GM19023 (cell line): ENCODE measurements around the gene LRP1B.
"Not testable (repeated sequence)": the region's sequence is repeated elsewhere in the genome, so short reads cannot be mapped to it uniquely, and the experiment has no call there.

Source experiments
- ATAC-seq: cut with Tn5 transposase; IDR thresholded peaks from one replicate; pipeline ENCODE4 v1.9.1; 2021; ENCODE audit warnings: mild to moderate bottlenecking, moderate library complexity; ENCODE audit not compliant: unreplicated experiment

Gene LRP1B

DNA sequence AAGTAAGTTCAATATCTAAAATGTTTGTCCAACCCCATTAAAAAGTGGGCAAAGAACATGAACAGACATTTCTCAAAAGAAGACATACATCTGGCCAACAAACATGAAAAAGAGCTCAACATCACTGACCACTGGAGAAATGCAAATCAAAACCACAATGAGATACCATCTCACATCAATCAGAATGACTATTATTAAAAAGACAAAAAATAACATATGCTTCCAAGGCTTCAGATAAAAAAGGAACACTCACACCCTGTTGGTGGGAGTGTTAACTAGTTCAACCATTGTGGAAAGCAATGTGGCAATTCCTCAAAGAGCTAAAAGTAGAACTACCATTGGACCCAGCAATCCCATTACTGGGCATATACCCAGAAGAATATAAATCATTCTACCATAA lies 931.1 kb downstream of the LRP1B start:
- no peak for ATAC-seq

- no peak for ATAC-seq
Observed at GRCh38 chr2:141195087-141195486, 935.7 kb downstream of the LRP1B start.

DNA sequence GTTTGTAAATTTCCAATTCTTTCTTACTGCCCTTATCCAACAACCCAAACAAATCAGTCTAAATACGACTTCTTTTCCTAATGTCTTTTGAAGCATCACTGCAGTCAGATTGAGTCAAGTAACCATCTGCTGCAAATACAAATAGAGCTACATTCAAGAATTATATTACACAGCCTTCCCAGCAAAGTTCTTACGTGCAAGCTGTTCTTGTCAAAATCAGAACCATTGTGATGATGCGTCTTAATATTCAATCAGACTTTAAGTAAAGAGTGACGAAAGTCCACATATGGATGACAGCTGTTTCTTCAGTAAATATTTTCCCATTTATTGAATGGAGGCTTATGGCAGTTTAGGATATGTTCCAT lies 943.8 kb downstream of the LRP1B start:
- ATAC-seq, result no peak

- no peak for ATAC-seq
Observed at GRCh38 chr2:141186413-141187074, 944.3 kb downstream of the LRP1B start.

DNA sequence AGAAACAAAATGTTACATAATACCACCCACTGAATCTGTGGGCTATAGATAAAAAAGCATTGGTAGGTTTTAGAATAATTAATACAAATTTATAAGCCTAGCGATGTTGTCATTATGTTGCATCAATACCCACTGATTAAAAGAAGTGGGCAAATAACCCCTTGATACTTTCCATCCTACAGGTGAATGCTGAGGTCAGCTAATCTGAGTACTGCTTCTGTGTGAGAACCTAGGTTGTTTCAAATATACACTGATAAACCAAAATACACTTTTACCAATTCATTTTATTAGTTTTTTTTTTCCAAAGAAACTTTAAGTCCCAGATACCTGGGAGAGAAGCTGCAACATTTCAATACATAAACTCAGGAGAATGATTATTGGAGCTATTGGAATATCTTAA lies 948.6 kb downstream of the LRP1B start:
- no peak for ATAC-seq

DNA sequence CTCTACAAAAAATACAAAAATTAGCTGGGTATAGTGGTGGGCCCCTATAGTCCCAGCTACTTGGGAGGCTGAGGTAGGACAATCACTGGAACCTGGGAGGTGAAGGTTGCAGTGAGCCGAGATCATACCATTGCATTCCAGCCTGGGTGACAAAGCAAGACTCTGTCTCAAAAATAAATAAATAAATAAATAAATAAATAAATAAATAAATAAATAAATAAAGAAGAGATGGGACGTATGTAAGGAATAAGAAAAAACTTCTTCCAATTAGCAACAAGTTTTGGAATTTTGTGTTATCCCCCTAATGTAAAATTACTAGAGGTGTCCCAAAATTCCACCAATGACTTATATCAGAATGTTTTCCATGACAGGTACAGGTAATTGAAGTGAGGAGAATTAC lies 961.7 kb downstream of the LRP1B start:
- not testable (repeated sequence) for ATAC-seq

DNA sequence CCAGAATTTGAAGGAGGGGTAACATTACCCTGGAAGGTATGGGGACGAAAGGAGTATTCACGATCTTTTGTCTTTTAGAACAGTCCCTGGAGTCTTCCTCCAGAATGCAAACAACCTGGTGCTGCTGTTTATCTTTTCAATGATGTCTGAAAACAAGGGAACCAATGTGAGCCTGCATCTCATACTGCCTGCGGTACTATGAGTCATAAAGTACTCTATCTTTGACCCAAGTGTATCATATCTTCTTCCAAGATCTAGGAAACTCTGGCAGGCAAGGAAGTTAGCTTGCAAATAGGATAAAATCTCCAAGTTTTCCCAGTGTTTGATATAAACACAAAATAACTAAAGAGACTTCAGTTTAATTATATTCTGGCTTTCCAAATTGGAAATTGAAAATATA lies 968.5 kb downstream of the LRP1B start:
- ATAC-seq, result no peak

DNA sequence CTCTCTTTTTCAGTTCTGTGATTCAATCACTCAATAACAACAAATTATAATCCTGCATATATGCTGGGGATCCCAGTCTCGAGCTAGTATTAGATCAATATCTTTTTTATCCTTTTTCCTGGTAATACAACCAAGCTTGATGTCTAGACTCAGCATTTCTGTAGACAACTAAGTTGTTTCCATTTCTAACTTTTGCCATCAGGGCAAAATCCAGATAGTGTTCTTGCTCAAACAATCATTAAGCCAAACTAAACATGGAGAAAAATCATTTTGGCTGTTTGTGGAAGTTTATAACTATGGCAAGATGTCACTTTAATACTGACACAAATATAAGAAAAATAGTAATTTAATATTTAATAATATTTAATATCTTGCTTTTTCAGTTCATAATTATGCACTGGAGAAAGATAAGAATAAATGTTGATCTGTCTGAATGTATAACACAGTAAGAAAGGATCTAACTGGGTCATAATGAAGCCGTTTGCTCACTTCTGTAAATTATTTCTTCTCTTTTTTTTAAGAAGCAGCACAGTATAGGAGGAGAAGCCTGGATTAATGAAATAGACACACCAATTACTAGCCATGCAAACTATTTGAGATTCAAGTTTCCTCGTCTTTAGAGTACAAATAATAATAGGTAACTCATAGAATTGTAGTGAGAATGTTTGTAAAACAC lies 979.1 kb downstream of the LRP1B start:
- ATAC-seq, result no peak

DNA sequence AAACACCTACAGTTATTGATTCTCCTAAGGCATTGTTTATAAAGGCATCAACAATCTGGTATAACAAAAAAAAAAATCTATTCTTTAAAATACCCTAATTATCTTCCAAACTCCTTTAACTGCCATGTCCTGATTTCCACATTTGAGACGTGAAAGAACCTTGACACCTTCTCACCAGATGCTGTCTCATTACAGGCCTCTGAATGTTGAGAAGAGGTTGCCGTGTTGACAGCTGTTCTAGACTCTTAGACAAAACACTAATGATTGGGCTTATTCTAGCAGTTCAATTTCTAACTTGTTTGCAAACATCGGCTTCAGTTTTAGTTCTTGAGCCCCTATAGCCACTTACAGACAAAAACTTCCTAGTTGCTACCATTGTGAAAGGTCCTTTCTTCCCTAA lies 988.8 kb downstream of the LRP1B start:
- ATAC-seq, result no peak

DNA sequence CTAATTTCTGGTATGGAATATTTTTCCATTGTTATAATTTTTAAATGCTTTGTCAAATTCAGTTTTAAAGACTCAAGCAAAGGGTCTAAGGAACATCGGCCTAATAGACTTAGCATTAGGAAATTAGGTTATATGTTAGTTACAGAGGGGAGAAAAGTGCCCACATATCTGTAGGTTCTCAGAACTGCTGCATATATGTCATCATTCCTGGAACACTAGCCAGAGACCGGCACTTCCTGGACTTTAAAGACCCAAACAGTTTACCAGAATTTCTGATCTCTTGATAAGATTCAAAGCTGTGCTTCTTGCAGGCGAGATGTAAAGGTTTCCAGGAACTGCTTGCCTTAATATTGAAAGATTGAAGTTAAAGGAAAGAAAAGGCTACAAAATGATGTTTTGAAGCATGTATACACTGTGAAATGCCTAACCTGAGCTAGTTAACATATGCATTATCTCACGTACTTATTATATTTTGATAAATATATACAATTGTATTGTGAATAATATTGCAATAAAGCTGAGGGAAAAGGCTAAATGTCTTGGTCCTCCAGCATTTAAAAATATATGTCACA lies 993.6 kb downstream of the LRP1B start:
- no peak for ATAC-seq

GRCh38 chr2:141133883-141134282 lies 996.9 kb downstream of the LRP1B start:
- no peak for ATAC-seq

GRCh38 chr2:141125432-141125831 lies 1005.4 kb downstream of the LRP1B start:
- no peak for ATAC-seq

- no peak for ATAC-seq
Observed at GRCh38 chr2:141118836-141119235, 1012.0 kb downstream of the LRP1B start.

- ATAC-seq, result no peak
Observed at GRCh38 chr2:141113301-141113700, 1017.5 kb downstream of the LRP1B start.

GRCh38 chr2:141109633-141110032 lies 1021.2 kb downstream of the LRP1B start:
- ATAC-seq, result no peak

- ATAC-seq, result no peak
Observed at GRCh38 chr2:141105763-141106162, 1025.1 kb downstream of the LRP1B start.

DNA sequence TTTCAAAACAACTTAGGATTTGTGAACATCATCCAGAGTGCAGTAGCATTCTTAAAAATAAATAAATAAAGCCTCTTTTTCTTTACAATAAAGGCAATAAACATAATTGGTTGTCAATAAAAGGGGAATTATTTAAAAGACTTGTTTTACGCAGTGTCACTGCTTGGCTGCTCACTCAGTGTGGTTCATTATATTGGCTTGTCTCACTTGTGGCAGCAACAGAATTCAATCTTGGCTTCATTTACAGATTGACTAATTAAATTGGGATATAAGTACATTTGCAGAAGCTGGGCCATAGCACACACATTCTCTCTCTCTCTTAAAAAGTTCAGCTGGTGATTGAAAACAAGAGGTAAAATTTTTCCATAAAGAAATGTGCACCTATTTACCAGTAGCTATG lies 1027.6 kb downstream of the LRP1B start:
- no peak for ATAC-seq

DNA sequence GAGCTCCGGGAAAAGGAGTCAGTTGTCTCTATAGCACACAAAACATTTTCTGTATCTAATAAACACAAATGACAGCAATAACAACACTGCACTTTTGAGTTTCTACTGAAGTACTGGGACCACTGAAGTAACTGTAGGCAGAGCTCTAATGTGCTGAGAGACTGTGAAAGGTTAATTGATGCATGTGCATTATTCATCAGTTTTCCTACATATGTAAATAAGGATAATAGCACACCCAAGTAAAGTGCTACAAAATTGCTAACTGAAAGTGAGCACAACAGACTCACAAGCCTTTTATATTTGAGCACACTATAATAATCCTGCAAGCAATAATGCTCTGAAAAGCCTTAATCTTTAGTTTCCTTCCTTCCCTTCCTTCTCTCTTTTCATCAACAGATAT lies 1051.6 kb downstream of the LRP1B start:
- ATAC-seq, result no peak

GRCh38 chr2:141075753-141076152 lies 1055.1 kb downstream of the LRP1B start:
- ATAC-seq, result no peak

- ATAC-seq, result no peak
Observed at GRCh38 chr2:141068053-141068682, 1062.6 kb downstream of the LRP1B start.

DNA sequence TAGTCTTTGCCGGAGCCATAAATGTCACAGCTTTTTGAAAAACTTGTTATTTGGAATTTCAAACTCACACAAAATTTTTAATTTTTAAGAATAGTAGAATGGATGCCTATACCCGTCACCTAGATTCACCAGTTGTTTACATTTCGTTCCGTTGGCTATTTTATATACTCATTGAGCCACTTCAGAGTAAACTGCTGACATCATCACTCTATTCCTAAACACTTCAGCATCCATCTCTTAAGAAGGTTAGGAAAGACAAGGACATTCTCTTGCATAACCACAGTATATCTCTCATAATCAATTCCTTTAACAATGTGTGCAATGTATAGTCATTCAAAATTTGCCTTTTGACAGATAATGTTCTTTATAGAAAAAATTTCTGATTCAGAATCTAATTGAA lies 1065.8 kb downstream of the LRP1B start:
- no peak for ATAC-seq

- ATAC-seq, result no peak
Observed at GRCh38 chr2:141063406-141063805, 1067.4 kb downstream of the LRP1B start.
